Ovary (tissue), 3 donors: ENCODE results near the gene TMIGD3.

Source experiments
- EP300 ChIP-seq: sonication (generic); formaldehyde crosslinking; IDR thresholded peaks from one replicate; pipeline ENCODE4 v1.6.1; 2017; ENCODE audit warnings: antibody characterized with exemption
- POLR2A ChIP-seq: fragments of 450-650 bp; IDR thresholded peaks from one replicate; pipeline ENCODE4 v1.6.1; 2017; ENCODE audit warnings: antibody characterized with exemption, mild to moderate bottlenecking, moderate library complexity
- TF ChIP-seq, protein P1 (sequence below), 3 donors: fragments of 450-650 bp in 2 of 3; fragments of 200-600 bp in 1 of 3; IDR thresholded peaks; one replicate each; pipeline versions ENCODE4 v1.5.1 to v1.8.0; 2016 to 2022; ENCODE audit warnings: antibody characterized with exemption in 3 of 3, mild to moderate bottlenecking in 1 of 3
- donor health status: DM: no; HTN: no; CAD: no.

GRCh38 chr1:111507411-111508201, 4.2 kb upstream of the TMIGD3 start:
- TF ChIP-seq, protein P1, sequence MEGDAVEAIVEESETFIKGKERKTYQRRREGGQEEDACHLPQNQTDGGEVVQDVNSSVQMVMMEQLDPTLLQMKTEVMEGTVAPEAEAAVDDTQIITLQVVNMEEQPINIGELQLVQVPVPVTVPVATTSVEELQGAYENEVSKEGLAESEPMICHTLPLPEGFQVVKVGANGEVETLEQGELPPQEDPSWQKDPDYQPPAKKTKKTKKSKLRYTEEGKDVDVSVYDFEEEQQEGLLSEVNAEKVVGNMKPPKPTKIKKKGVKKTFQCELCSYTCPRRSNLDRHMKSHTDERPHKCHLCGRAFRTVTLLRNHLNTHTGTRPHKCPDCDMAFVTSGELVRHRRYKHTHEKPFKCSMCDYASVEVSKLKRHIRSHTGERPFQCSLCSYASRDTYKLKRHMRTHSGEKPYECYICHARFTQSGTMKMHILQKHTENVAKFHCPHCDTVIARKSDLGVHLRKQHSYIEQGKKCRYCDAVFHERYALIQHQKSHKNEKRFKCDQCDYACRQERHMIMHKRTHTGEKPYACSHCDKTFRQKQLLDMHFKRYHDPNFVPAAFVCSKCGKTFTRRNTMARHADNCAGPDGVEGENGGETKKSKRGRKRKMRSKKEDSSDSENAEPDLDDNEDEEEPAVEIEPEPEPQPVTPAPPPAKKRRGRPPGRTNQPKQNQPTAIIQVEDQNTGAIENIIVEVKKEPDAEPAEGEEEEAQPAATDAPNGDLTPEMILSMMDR (IDR thresholded peaks at IDR 0.05): no peak
- no peak for TF ChIP-seq EP300
- TF ChIP-seq POLR2A: no peak
